ENCODE results near the gene IRAK2.

- TF ChIP-seq CTCF (conservative IDR thresholded peaks at IDR 0.05; ENCODE audit: low read depth, low read length) (no peak), EZH2 (IDR thresholded peaks at IDR 0.05; ENCODE audit: borderline replicate concordance, low read depth, low read length, poor library complexity, severe bottlenecking) (no peak)
Observed at GRCh38 chr3:10245081-10245712, 80.5 kb downstream of the IRAK2 start.
